RWPE2 (cell line): ENCODE data around the gene SCARB1.

Experiments
- ATAC-seq: fragments of 200-7000 bp; cut with Tn5 transposase; 3 replicates; pipeline ENCODE4 v1.9.1; 2021; ENCODE audit warnings: low read depth
- DNase-seq: peaks from one replicate; pipeline ENCODE4 v3.0.0-alpha.2; 2020; ENCODE audit warnings: low spot score
- H3K27ac ChIP-seq: fragments of 450-650 bp; 2 replicates; pipeline ENCODE4 v1.5.1; 2017; ENCODE audit warnings: mild to moderate bottlenecking; ENCODE audit not compliant: poor library complexity, severe bottlenecking
- H3K27me3 ChIP-seq: fragments of 250-450 bp; sonication (Bioruptor Pico); 2 replicates; pipeline ENCODE4 v1.5.1; 2021; ENCODE audit warnings: mild to moderate bottlenecking, moderate library complexity; ENCODE audit not compliant: insufficient read depth, poor library complexity, severe bottlenecking
- H3K36me3 ChIP-seq: fragments of 250-450 bp; sonication (Bioruptor Pico); 2 replicates; pipeline ENCODE4 v1.5.1; 2020; ENCODE audit warnings: low read depth, mild to moderate bottlenecking, moderate library complexity
- H3K4me1 ChIP-seq: fragments of 250-450 bp; sonication (Bioruptor Pico); 2 replicates; pipeline ENCODE4 v1.5.1; 2021; ENCODE audit warnings: mild to moderate bottlenecking, moderate library complexity; ENCODE audit not compliant: insufficient read depth, poor library complexity, severe bottlenecking
- H3K4me3 ChIP-seq: fragments of 250-450 bp; sonication (Bioruptor Pico); 2 replicates; pipeline ENCODE4 v1.5.1; 2021; ENCODE audit warnings: mild to moderate bottlenecking, moderate library complexity; ENCODE audit not compliant: severe bottlenecking
- H3K9me3 ChIP-seq: fragments of 250-450 bp; sonication (Bioruptor Pico); 2 replicates; pipeline ENCODE4 v1.5.1; 2021; ENCODE audit warnings: mild to moderate bottlenecking, moderate library complexity; ENCODE audit not compliant: severe bottlenecking
- CTCF ChIP-seq: fragments of 450-650 bp; IDR thresholded peaks from one replicate; pipeline ENCODE4 v1.5.1; 2017; ENCODE audit warnings: mild to moderate bottlenecking, moderate library complexity; ENCODE audit not compliant: poor library complexity, severe bottlenecking

SCARB1 gene

GRCh38 chr12:124821252-124822200 lies 42.1 kb downstream of the SCARB1 start:
- ATAC-seq (no peak), DNase-seq (no peak)
- H3K9me3 ChIP-seq = no peaks in the 10 kb centered on the region
- no peaks in the 10 kb centered on the region for H3K27me3 ChIP-seq
- H3K4me1 ChIP-seq = no peaks in the 10 kb centered on the region
- no peak for TF ChIP-seq CTCF
- H3K4me3 ChIP-seq = no peak overlapping the region
- H3K27ac ChIP-seq = no peak overlapping the region
- no peaks in the 10 kb centered on the region; the same call in 1 of the 2 replicates for H3K36me3 ChIP-seq

DNA sequence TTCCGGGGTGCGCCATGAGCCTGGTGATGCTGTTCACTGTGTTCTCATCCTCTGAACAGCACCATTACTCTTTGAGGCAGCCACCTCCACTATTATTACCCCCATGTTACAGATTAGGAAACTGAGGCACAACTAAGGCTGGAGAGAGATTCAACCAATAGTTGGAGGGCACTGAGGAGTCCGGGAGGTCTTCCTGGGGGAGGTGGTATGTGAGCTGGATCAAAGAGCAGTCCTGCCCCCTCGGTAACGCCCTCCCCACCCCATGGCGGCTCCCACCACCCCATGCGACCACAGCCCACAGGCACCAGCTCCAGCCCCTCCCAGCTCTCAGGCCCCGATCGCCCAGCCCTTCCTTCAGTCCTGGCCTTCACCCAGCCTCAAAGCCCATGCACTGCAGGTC lies 43.5 kb downstream of the SCARB1 start:
- Histone ChIP-seq H3K27me3 (no peaks in the 10 kb centered on the region), H3K4me1 (no peaks in the 10 kb centered on the region), H3K27ac (no peak overlapping the region), H3K36me3 (peaks cover 3% of the 10 kb centered on the region; the same call in 1 of the 2 replicates), H3K4me3 (no peak overlapping the region), H3K9me3 (no peaks in the 10 kb centered on the region)
- ATAC-seq (no peak), DNase-seq (no peak)
- no peak for TF ChIP-seq CTCF

- no peak for TF ChIP-seq CTCF
- H3K36me3 ChIP-seq = peaks cover 6% of the 10 kb centered on the region; the same call in 1 of the 2 replicates
- no peak overlapping the region for H3K4me3 ChIP-seq
- no peak overlapping the region for H3K27ac ChIP-seq
- H3K4me1 ChIP-seq = no peaks in the 10 kb centered on the region
- H3K9me3 ChIP-seq = no peaks in the 10 kb centered on the region
- DNase-seq (no peak), ATAC-seq (no peak)
- H3K27me3 ChIP-seq = no peaks in the 10 kb centered on the region
Measured at GRCh38 chr12:124819525-124819924, 44.1 kb downstream of the SCARB1 start.

DNA sequence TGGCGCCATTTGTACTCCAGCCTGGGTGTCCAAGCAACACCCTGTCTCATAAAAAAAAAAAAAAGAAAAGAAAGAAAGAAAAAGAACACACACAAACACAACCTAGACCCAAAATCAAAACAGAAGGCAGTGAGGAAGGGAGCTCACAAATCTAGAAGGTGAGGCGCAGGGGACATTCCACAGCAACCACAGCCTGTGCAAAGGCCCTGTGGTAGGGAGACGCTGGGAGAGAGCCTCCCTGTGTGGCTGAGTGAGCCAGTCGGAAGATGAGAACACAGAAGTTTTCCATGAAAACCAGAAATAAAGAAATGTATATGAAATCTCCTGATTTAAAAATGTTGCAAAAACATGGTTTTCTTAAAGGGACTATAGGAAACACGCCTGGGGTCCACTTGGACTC lies 44.6 kb downstream of the SCARB1 start:
- H3K4me3 ChIP-seq = no peak overlapping the region

More for the DNA sequence above, 44.6 kb downstream of the SCARB1 start:
- Histone ChIP-seq H3K4me1 (no peaks in the 10 kb centered on the region), H3K27ac (no peak overlapping the region), H3K9me3 (no peaks in the 10 kb centered on the region), H3K27me3 (no peaks in the 10 kb centered on the region), H3K36me3 (peaks cover 10% of the 10 kb centered on the region)
- DNase-seq = no peak
- TF ChIP-seq CTCF = no peak
- ATAC-seq = no peak
